ENCODE data around the gene SPAG4. TPM values are rescaled to one million over a fixed set of nuclear protein-coding genes. Genes with fewer than 3 reads are reported as not detected.

SPAG4 gene
- total and polyA plus RNA-seq, 7 donors = 0.49 to 2.1 (median 1.1) TPM

DNA sequence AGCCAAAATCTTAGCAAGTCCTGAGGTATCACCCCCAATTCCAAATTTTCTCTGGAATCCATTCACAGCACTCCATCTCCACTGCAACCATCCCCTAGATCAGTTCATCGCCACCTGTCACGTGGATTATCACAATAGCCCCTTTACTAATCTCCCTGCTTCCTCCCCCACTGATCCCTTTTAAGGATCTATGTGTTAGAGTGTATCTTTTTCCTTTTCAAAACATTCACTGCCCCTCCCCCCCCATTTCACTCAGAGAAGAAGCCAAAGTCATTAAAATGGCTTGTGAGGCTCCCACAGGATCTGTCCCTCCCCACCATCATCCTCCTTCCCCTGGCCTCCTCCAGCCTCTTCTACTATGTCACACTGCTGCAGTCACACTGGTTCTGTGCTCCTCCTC lies 18.4 kb upstream of the SPAG4 start:
- Histone ChIP-seq H3K36me3 (ENCODE audit: insufficient read depth in 1 of 2, low read depth in 1 of 2) (no peaks in the 10 kb centered on the region), H3K27ac (no peak overlapping the region), H3K9me3 (no peaks in the 10 kb centered on the region), H3K27me3 (ENCODE audit: insufficient read depth in 3 of 3, low read length in 2 of 3) (peaks cover 0 to 11% (median 1%) of the 10 kb centered on the region in 3 donors), H3K4me1 (peaks cover 11% of the 10 kb centered on the region), H3K4me3 (no peak overlapping the region)
- ATAC-seq (no peak), DNase-seq (no peak)
- WGBS, 3 donors = 78 to 89% (median 78%) methylated on average over 2 of the region's 2 CpGs
- no peak for TF ChIP-seq CTCF (IDR thresholded peaks at IDR 0.05)
- intact Hi-C loops (cut with DNase I) = loop anchor here in 1 of 2 donors (10.0 kb wide), 1 partner anchor 308 kb away; no protein-coding TSS in a partner anchor

DNA sequence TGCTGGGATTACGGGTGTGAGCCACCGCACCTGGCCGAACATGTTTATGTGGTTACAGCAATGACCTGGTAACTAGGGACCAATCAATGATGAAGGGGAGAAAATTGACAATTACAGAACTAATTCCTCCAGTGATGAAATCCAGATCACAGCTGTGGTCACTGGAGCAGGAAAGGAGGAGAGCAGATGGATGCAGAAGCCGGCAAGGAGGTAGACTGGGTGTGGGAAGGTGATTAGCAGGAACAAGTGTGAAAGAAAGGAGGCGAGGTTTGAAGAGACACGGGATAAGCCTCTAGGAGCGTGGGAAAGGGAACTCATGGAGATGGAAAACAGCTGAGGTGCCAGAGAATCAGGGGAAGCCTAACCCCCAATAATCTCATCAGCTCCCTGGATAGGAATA lies 17.2 kb upstream of the SPAG4 start:
- no peak overlapping the region for H3K4me3 ChIP-seq
- no peak for DNase-seq
- no peaks in the 10 kb centered on the region for H3K9me3 ChIP-seq
- intact Hi-C loops (cut with DNase I) = loop anchor here in 1 of 2 donors (10.0 kb wide), 1 partner anchor 306 kb away; no protein-coding TSS in a partner anchor
- H3K4me1 ChIP-seq = peaks cover 11% of the 10 kb centered on the region
- no peak for TF ChIP-seq CTCF (IDR thresholded peaks at IDR 0.05)
- WGBS, 3 donors = 47 to 50% (median 49%) methylated on average over 7 of the region's 7 CpGs
- H3K27me3 ChIP-seq (ENCODE audit: insufficient read depth in 3 of 3, low read length in 2 of 3) = peaks cover 0 to 11% (median 1%) of the 10 kb centered on the region in 3 donors
- no peak overlapping the region for H3K27ac ChIP-seq
- ATAC-seq = no peak
- no peaks in the 10 kb centered on the region for H3K36me3 ChIP-seq (ENCODE audit: insufficient read depth in 1 of 2, low read depth in 1 of 2)

- H3K4me1 ChIP-seq = peaks cover 11% of the 10 kb centered on the region
- H3K36me3 ChIP-seq (ENCODE audit: insufficient read depth in 1 of 2, low read depth in 1 of 2) = no peaks in the 10 kb centered on the region
- no peak for TF ChIP-seq CTCF (IDR thresholded peaks at IDR 0.05)
- 78 to 83% (median 80%) methylated on average over 22 of the region's 22 CpGs for WGBS, 3 donors
- no peak overlapping the region for H3K4me3 ChIP-seq
- ATAC-seq (no peak), DNase-seq (peak in 1 of 2 donors; percentile 30)
- intact Hi-C loops (cut with DNase I) = loop anchor here in 1 of 2 donors (10.0 kb wide), 1 partner anchor 306 kb away; no protein-coding TSS in a partner anchor
- peaks cover 0 to 11% (median 1%) of the 10 kb centered on the region in 3 donors for H3K27me3 ChIP-seq (ENCODE audit: insufficient read depth in 3 of 3, low read length in 2 of 3)
- H3K9me3 ChIP-seq = no peaks in the 10 kb centered on the region
- H3K27ac ChIP-seq = no peak overlapping the region
Observed at GRCh38 chr20:35598899-35599775, 16.5 kb upstream of the SPAG4 start.

DNA sequence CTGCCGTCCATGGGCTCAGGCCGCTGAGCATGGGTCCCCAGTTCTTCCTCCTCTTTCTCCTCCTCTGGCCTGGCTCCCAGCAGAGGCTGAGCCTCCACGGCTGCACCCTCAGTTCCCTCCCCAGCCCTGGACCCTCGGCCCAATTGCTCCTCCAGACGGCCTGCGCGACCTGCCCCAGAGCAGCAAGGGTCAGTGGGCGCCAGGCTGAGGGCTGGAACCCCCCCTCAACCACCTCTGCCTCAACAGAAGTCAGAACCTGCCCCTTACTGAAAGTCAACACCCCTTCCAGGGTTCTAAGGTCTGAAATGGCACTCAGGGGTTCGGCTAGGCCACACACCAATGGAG lies 15.9 kb upstream of the SPAG4 start:
- Histone ChIP-seq H3K4me3 (no peak overlapping the region), H3K27me3 (ENCODE audit: insufficient read depth in 3 of 3, low read length in 2 of 3) (peaks cover 0 to 11% (median 1%) of the 10 kb centered on the region in 3 donors), H3K9me3 (no peaks in the 10 kb centered on the region), H3K27ac (no peak overlapping the region), H3K36me3 (ENCODE audit: insufficient read depth in 1 of 2, low read depth in 1 of 2) (no peaks in the 10 kb centered on the region), H3K4me1 (peaks cover 11% of the 10 kb centered on the region)
- ATAC-seq (no peak), DNase-seq (peak in 1 of 2 donors; percentile 30)
- TF ChIP-seq CTCF (IDR thresholded peaks at IDR 0.05) = no peak
- WGBS, 3 donors = 84 to 91% (median 88%) methylated on average over 9 of the region's 9 CpGs
- intact Hi-C loops (cut with DNase I) = loop anchor here (5.0 to 10.0 kb wide), 3 partner anchors 95 to 305 kb away; partner anchors contain the start of genes NFS1 (in 1 of the 2) and ROMO1 (in 1 of the 2)

Data from psoas muscle (tissue), 8 donors.